GM13976 (cell line): ENCODE data around the gene CYBRD1.

Experiments
- DNase-seq: peaks from one replicate; pipeline ENCODE4 v3.0.0; 2012; ENCODE audit warnings: low spot score
- in situ Hi-C: fragments of 300-500 bp; cut with MboI; formaldehyde crosslinking; loops from one replicate; pipeline ENCODE4 v1.12.0; 2022; ENCODE audit warnings: low sequenced_read_pairs, mixed read lengths, inconsistent platforms; ENCODE audit not compliant: unreplicated experiment
- TF ChIP-seq, protein P1 (sequence below): IDR thresholded peaks from 2 replicates; pipeline ENCODE4 v1.5.1; 2012; ENCODE audit warnings: borderline replicate concordance, mild to moderate bottlenecking; ENCODE audit not compliant: insufficient read depth; ENCODE audit errors: extremely low read depth, missing control alignments, control extremely low read depth

CYBRD1 gene

DNA sequence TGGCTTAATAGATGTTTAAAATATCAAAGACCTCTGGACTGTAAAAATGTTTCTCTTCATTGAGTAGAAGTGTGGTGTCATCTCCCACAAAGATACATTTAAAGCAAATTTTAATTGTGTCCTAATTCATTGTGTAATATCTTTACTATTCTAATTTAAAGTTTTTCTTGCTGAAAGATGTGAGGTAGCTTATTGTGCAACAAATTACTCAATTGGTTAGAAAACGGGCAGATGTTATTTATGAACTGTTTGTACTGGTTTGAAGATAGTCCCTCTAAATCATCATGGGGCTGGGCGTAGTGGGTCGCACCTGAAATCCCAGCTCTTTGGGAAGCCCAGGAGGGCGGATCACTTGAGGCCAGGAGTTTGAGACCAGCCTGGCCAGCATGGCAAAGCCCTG lies 65.3 kb downstream of the CYBRD1 start:
- in situ Hi-C loops = loop anchor here (10.0 kb wide), 1 partner anchor 527 kb away; no protein-coding TSS in a partner anchor
- TF ChIP-seq, protein P1, sequence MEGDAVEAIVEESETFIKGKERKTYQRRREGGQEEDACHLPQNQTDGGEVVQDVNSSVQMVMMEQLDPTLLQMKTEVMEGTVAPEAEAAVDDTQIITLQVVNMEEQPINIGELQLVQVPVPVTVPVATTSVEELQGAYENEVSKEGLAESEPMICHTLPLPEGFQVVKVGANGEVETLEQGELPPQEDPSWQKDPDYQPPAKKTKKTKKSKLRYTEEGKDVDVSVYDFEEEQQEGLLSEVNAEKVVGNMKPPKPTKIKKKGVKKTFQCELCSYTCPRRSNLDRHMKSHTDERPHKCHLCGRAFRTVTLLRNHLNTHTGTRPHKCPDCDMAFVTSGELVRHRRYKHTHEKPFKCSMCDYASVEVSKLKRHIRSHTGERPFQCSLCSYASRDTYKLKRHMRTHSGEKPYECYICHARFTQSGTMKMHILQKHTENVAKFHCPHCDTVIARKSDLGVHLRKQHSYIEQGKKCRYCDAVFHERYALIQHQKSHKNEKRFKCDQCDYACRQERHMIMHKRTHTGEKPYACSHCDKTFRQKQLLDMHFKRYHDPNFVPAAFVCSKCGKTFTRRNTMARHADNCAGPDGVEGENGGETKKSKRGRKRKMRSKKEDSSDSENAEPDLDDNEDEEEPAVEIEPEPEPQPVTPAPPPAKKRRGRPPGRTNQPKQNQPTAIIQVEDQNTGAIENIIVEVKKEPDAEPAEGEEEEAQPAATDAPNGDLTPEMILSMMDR = no peak
- no peak for DNase-seq

DNA sequence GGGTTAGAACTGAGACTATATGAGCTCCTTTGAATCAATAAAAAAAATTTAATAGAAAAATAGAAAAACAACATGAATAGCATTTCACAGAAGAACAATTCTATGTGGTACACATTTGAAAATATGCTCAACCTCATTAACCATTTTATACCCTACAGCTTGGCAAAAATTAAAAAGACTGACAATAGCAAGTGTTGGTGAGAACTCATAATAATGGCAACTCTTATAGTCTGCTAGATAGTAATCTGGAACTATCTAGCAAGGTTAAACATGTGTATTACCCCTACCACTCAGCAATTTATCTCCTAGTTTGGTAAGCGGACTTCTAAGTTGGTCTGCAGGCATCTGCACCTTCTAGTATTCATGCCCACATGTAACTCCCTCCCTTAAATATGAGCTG lies 67.8 kb downstream of the CYBRD1 start:
- in situ Hi-C loops = no loop called here
- TF ChIP-seq, protein P1 = no peak
- no peak for DNase-seq

DNA sequence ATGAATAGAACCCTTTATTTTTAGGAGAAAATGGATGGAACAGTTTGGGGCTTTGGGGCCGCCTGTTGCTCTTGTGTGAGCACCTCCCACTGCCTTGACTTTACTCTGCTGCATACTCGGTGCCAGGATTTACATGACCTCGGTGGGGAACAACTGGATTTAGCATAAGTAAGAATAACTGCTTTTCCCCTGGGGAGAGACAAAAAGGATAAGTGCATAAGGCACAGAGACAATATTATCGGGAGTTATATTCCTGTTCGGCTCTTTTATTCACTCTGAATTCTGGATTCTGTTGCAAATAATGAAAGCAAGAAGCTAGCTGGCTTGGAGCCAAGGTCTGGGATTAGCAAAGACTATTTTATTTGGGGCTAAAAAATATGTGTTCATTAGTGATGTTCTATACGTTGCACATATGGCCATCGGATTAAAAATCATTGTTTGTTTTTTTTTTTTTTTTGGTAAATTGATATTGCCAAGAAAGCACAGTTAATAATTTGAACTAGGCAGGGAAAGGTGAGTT lies 69.8 kb downstream of the CYBRD1 start:
- in situ Hi-C loops = no loop called here
- DNase-seq = no peak

DNA sequence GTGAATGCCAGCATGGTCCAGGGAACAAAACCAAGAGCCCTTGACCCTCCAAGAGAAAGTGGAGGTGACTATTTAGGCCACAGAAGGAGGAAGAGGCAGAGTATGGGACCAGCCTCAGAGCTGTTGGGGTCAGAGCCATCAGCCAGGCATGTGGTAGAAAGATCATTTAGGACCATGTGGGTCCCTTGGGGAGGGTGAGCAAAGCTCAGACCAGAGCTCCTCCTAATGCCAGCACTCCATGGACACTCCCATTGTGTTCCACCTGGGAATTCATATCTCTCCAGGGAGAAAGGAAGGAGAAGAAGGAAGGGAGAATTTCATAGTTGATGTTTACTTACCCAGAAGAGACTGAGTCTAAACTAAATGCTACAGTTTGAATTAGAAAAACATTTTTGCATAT lies 73.2 kb downstream of the CYBRD1 start:
- in situ Hi-C loops = no loop called here
- no peak for DNase-seq
- TF ChIP-seq, protein P1 = no peak

More for the DNA sequence above, 69.8 kb downstream of the CYBRD1 start:
- TF ChIP-seq, protein P1 = no peak

DNA sequence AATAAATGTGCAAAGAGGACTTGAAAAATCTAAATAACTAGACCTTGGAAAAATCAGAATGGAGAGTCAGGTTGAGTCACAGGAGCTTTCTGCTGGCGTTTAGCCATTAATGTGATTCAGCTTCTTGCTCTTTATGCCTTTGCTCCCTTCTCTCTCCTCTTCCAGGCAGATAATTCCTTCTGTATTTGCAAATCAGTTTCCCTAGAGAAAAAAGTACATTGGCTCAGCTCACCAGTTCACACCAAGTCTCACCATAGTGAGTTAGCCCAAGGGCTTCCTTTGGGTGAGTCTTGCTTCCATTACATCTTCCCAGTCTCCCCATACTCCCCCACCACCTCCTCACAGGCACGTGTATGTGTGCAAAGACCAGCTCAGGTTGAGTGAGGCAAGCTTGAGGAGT lies 73.6 kb downstream of the CYBRD1 start:
- no peak for DNase-seq
- TF ChIP-seq, protein P1 = no peak

DNA sequence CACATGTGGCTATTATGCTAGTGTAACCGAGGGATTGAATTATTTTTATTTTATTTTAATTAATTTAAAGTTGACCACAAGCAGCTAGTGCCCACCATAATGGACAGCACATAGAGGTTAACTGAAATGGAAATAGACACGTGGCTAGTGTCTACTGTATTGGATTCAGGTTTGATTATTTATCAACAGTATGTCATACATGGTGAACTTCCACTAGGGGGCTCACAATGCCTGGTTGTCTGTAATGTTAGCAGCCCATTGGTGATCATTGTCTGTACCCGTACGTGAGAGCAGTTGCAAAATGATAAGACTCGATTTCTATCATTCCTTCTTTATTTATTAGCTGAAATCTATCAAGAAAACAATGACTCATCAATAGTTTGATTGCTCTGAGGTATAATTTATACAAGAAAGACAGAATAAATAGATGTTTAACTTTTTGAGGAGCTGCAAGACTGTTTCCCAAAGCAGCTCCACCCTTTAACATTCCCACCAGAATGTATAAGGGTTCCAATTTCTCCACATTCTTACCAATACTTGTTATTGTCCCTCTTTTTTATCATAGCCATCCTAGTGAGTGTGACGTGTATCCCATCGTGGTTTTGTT lies 76.5 kb downstream of the CYBRD1 start:
- TF ChIP-seq, protein P1 = peak; percentile 75
- peak; percentile 79 for DNase-seq
- in situ Hi-C loops = no loop called here

More for the DNA sequence above, 73.6 kb downstream of the CYBRD1 start:
- in situ Hi-C loops = no loop called here
